Measurements from ENCODE around the gene GRID1.

The GRID1 gene

DNA sequence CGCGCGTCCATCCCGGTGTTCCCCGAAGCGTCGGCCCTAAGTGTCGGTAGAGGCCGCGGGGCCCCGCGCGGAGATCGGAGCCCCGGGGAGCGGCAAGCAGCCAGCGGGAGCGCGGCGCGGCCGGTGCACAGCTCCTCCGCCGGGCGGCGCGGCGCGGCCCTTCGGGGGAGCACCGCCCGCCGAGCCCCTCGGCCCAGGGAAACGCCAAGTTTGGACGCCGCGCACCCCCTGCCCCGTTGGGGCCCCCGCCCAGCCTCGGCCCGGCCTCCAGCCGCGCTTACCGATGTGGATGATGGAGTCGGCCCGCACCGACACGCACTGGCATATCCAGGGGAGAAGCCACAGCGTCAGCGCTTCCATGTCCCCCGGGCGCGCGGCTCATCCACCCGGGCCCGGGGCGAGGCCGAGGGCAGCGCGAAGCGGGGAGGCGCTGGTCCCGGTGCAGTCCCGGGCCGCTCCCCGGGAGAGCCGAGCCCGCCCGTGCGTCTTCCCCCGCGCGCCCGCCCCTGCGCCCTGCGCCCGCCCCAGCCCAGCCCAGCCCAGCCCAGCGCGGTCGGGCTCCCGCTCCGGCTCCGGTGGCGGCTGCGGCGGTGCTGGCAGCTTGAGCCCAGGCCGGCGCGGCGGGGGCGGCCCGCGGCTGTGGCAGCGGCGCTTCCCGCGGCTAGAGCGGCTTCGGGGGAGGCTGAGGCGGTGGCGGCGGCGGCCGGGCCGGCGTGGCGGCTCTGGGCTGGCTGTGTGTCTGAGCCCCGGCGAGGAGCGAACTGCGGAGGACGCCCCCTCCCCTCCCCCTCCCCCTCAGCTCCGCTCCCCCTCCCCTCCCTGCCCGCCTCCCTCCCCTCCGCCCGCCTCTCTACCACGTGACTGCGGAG is at the start of gene GRID1:
Gene GRID1 (minus strand): TSS at position 763 of the 869 bp plus-strand sequence.
- ATAC-seq: peak; percentile 14 to 23

DNA sequence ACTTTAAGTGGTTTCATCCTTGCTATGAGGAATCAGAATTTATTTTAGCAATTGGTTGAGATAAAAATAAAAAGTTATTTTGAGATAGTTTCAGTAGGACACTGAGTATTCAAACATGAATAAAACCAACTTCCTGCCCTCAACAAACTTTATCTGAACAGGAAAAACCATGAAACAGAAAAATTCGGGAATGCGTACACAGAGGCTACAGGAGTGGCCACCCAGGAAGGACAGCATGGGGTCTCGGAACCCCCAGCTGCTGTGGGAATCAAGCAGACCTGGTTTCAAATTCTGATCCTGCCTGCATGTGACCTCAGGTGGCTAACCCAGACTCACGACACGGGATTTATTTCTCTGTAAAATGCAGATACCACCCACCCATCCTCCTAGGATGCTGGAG is 49.0 kb upstream of the GRID1 start:
- no peak for ATAC-seq

DNA sequence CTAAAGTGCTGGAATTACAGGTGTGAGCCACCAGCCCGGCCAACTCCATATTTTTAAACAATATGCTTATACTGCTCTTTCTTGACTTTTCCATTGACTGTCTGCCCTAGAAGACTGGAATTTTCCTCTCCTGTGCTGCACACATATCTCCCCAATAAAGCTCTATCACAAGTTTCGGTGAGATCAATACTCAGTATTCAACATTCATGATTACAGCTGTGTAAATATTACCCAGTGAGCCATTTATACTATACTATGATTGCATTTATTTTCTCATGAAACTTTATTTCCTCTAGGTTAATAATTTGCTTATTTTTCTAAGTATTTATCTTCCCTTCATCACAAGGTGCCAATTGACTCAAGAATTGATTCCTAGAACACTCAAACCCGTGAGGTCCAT is 48.5 kb upstream of the GRID1 start:
- no peak for ATAC-seq

DNA sequence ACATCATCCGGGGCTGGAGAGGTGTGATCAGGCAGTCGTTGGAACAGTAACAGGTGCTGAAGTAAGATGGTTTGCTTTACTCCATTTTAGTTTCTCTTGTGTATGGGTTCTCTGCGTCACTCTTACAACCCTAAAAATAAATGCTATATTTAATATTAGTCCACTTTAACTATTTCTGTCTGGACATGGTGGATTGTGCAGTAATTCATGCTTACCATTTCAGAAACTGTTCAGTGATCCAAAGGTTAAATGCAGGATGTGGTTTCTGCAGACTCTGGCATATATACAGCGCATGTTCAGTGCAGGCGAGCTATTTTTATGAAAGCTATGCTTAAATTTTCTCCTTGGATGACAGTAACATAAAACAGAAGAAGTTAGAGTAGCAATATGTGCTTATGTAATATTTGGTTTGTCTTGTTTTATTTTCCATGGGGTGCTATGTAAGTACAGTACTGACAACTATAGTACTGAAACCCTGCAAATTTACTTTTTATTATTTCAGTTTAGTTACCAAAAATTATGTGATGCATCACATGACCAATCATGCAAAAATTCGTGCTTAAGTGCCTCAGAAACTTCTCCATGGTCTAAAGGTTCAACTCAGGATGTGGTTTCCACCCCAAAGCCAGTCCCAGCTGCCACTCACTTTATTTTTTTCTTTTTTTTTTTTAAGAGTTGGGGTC is 46.6 kb upstream of the GRID1 start:
- peak; percentile 58 to 63 for ATAC-seq

DNA sequence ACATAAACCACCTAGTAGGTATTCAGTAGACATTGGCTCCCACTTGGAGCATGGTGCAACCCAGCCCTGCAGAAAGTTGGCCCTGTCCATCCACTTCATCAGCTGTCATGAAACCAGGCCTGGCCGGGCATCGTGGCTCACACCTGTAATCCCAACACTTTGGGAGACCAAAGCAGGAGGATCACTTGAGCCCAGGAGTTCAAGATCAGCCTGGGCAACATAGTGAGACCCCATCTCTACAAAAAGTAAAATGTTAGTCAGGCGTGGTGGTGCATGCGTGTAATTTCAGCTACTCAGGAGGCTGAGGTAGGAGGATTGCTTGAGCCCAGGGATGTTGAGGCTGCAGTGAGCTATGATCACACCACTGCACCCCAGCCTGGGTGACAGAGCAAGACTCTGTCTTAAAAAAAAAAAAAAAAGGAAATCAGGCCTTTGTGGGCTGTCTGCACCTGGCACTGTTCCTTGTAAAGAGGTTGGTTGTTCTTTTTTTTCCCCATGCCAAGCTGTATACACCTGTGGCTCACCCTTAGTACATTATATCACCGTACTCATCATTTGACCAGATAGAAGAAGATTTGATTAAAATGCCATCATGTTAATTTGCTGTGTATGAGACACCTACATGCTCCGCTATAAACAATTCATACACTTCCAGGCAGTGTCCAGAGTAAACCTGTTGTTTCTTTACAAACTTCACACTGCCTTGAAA is 45.4 kb upstream of the GRID1 start:
- no peak for ATAC-seq

DNA sequence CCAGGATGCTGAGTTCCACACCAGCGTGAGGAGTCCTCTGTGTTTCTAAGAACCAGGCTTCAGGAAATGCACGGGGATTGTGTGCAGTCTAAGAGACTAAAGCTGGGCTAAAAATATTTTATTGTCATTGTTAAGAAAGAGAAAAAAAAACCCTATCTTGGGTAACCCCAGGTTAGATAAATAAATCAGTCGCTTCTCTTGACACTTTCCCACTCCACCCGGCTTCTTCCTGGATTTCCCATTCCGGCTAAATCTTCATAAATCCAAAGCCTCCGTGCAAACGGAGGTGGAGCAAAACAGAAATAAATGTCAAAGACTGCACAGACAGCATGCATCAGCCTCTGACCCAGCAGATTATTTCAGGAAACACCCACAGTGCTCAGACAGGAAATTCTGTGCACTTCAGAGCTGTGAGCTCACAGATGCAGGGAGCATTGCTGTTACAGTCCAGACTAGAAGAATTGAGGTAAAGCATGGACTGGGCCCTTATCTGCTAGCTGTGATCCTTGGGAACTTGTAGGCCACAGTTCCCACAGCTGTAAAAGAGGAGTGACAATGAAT is 44.8 kb upstream of the GRID1 start:
- ATAC-seq: peak; percentile 74 to 78

DNA sequence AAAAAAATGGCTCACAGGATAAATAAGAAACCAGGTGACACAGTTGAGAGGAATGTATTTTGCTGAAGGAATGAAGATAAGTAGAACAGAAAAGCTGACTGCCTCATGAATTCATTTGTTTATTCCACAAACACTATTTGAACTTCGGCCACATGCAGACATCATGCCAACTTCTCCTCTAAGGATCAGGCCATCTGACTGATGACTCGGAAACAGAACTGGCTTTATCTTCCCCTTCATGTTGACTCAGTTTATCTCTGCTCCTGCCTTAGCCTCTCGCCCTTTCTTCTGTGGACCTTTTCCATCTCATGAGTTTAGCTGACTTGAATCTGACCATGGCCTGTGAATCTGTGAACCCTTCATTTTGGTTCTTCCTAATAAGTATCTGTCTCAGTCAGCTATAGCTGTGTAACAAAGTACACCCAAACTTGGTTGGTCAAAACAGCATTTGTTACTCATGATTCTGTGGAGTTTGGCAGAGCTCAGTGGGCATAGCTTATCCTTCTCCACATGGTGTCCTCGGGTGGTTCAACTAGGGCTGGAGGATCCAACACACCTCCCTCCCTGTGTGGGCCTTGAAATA is 44.0 kb upstream of the GRID1 start:
- ATAC-seq: no peak

DNA sequence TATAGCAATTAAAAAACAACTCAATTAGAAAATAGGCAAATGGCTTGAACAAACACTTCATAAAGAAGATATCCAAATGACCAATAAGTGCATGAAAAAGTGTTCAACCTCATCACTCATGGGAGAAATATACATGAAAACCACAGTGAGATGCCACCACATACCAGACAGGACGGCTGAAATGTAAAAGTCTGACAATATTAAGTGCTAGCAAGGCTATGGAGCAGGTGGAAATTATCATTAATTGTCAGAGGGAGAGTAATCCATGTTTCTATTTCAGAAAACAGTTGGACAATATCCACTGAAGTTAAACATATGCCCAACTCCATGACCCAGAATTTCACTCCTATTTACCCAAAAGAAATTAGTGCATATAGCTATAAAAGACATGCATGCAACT is 42.6 kb upstream of the GRID1 start:
- ATAC-seq: no peak

DNA sequence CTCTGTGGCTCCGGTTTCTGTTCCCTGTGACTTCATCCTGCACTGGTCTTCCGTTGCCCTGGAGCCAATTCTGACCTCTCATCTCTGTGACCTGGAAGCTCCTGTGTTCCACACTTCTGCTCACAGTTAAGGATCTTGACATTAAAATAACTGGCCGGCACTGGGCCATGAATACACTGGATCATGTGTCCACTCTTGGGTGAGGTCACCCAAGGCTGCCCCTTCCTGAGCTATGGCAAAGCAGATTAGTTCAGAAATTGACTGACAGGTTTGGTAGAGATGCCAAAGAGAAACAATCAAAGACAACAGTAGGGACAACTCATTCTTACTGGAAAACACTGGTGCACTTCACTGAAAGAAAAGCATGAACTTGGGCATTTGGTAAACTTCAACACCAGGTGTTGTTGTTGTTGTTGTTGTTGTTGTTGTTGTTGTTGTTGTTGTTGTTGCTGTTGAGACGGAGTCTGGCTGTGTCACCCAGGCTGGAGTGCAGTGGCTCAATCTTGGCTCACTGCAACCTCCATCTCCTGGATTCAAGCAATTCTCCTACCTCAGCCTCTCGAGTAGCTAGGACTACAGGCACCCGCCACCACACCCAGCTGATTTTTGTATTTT is 36.7 kb upstream of the GRID1 start:
- ATAC-seq: no peak

DNA sequence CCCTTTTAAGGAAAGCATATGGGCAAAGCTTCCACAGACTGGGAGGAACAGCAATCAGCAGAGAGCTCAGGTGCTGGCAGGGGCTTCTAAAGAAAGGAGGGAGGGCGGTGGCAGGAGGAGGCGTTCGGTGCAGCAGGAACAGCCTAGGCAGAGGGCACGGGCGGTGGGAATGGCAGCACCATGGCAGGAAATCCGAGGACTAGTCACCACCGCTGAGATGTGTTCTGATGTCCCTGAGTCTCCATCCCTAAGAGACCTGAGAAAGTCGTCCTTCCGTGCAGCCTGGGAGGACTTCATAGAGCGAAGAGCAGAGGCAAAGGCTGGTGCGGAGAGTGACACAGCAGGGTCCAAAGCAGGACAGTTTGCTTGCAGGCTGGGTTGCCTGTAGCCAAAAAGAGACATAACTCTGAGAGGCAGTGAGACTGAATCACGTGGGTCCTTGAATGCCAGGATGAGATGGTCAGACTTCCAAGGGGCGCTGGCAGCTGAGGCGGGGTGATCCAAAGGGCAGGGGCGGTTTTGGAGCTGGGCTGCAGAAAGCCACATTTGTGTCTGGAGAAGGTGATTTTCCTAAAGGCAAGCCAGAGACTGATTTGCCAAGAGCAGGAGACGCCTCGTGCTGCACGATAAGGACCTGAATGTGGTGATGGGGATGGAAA is 35.8 kb upstream of the GRID1 start:
- ATAC-seq: no peak

DNA sequence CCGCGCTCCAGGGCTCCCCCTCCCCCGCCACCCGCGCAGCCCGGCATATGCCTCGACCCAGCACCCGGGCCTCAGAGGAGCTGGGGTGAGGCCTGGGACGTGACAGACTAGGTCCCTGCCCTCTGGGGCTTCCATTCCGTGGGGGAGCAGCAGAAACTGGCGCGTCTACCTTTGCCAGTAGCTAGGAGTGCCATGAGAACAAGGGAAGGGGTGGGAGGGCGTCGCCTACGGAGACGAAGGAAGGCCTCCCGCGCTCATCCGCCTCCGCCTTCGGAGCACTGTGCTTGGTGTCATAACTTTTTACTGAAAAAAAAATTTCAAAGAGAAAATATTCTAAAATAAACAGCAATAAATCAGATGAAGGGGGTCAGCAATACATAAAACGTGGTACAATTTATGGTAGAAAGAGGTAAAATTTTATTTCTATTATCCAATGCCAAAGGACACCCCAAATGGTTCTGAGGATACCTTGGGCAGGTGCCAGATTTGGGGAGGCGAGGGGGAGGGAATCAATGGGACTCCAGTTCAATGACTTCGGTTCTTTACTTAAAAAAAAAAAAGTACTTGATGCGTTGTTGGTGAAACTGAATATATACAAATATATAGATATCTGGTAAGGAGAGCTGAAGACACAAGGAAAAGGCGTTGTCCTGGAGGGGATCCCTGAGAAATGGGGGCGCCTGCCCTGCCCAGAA is 35.1 kb upstream of the GRID1 start:
- no peak for ATAC-seq

DNA sequence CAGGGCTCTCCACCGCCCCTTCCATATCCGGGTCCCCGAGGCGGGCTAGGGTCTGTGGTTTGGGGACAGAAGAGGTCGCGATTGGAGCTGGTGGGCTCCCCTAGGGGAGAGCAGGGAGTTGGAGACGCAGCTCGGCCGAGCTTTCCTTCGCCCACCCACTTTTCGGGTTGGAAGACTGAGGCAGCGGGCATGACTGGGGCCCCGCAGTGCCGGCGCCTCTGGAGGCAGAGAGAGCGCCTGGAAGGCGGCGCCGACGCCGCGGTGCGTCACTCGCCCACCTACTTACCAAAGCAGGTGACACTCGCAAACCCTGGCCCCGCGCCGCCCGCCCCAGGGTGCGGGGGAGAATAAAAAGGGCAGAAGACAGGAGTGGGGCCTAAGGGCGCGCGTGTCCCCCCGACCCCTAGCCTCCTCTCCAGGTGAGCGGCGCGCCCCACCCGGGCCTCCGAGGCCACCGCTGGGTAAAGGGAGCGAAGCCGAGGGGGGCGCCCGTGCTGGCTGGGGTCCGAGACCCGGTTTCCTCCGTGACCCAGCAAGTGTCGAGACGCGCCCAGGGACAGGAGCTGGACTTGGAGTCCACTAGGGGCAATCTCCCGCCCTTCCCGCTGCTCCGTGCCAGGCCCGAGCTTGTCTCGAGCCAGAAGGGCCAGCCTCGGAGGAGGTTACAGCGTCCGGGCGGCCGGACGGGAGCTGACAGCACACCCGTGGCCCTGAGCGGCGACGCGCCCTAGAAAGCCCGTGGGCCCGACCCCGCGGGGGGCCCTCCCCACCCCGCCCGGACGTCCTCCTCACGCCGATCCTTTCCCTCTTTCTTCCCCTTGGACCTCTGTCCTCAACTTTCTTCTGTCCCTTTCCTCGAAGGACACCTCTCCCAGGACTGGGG is 34.4 kb upstream of the GRID1 start:
- peak; percentile 68 for ATAC-seq

DNA sequence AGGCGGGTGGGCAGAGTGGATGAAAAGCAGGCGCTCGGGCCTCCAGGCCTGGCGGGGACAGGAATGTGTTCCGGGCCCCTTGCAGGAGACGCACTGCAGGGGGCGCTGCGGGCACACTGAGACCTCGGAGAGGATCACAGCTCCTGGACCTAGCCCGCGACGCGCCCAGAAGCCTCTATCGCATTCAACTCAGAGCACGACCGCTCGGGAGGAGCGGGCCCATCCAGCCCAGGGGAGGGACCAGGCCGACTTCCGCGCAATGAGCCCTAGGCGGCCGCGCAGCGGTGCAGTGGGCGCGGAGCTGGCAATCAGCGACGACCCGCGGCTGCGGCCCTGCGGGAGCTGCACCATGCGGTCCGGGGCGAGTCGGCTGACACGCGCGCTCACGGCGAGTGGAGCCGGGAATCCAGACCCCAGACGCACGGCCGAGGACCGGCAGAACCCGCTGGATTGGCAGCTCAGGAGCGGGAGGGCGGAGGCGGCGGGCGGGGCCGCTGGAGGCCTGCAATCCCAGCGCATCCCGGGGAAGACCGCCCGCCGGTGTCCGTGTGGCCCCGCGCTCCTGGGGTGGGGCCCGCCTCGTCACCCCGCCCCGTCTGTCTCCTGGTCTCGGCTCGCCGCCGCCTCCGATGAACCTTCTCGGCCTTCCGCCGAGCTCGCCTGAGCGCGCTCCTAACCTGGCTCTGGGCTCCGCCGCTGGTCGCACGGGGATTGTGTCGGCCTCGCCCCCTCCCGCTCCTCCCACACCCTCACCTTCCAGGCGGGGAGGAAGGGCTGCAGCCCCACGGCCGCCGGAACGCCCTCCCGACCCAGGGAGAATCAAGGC is 33.5 kb upstream of the GRID1 start:
- ATAC-seq: peak; percentile 93 to 94

DNA sequence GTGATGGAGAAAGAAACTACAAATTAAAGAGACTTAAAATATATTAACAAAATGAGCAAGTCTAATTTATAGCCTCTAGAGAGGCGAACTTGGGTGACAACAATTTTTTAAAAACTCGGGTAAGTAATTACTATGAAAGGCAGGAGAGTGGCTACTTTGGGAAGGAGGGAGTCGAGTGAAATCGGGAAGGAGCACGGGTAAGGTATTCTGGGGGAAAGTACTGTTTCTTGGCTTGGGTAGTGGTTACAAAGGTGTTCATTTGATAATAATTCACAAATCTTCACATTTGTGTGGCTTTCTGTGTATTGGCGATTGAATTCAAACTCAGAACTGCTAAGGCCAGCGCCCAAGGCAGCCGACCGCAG is 32.9 kb upstream of the GRID1 start:
- no peak for ATAC-seq

DNA sequence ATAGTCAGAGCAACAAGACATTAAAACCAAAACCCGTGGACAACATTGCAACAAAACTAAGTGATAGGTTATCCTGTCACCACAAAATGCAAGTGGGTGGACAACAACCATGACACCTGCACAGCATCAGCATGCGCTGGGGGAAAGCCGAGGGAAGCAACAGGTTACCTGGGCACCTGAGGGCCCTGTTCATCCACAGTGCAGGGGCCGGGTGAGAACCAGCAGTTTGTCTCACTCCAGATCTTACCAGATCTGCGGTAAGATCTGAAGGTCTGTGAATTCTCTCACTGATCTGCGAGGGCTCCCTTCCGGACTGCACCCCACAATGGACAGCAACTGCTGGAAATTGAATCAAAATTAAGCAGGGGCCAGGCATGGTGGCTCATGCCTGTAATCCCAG is 30.5 kb upstream of the GRID1 start:
- ATAC-seq: no peak

DNA sequence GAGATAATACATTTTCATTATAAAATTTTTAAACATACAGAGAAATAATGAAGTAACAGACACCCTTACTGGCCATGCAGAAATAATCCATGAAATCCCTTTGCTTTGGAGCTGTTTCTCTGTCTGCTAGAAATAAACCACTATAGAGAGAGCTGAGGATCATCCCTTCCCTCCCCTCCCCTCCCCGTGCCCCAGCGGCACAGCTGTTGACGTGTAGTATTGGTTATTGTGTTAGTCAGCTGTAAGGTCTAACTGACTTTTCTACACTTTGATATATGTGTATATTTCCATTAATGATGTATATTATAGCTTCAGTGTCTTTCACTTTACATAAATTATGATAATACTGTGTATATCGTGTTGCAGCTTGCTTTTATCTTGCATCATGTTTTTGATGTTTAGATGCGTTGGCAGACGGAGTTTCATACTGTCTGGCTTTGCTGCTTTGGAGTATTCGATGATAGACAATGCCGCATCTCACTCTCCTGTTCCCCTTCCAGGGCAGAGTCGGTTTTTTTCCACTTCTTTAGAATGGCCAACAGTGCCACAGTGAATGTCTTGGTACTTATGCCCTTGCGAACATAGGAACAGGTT is 27.4 kb upstream of the GRID1 start:
- peak in 1 of 2 donors; percentile 31 for ATAC-seq

DNA sequence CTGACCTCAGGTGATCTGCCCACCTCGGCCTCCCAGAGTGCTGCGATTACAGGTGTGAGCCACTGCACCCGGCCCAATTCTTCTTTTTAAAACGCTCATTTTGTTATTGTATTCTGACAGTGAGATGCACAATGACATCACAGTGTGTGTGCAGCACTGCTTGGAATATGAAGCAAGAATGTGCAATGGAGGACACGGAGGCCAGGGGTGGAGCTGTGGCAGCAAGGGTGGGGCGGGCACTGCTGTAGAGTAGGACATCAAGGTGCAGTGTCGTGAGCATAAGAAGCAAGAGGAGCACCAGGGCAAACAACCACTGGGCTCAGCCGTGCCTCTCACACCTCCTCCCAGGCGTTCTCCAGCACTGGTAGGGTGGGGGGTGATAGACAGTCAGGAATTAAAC is 26.8 kb upstream of the GRID1 start:
- no peak for ATAC-seq

DNA sequence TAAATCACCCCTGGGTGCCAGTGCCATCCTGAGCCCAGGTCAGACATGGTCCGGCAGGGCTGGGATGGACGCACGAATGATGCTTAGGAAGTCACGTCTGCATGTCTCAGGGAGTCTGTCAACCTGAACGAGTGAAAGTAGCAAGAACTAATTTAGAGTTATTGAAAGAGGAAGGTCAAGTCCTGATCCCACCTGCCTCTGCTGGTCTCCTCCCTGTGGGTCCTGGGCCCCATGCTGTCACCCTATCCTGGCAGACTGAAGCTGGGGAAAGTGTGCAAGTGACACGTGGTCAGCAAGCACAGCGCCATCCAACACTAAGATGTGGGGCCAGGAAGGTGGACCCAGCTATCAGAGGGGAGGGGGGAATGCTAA is 26.1 kb upstream of the GRID1 start:
- no peak for ATAC-seq

All from activated CD4-positive, CD25-positive, alpha-beta regulatory T cell treated with anti-CD3 and anti-CD28 coated beads, Interleukin-2, amount 50 U/mL, for 24 hours (primary cell).